ENCODE measurements around the gene JMJD6.

Gene JMJD6

DNA sequence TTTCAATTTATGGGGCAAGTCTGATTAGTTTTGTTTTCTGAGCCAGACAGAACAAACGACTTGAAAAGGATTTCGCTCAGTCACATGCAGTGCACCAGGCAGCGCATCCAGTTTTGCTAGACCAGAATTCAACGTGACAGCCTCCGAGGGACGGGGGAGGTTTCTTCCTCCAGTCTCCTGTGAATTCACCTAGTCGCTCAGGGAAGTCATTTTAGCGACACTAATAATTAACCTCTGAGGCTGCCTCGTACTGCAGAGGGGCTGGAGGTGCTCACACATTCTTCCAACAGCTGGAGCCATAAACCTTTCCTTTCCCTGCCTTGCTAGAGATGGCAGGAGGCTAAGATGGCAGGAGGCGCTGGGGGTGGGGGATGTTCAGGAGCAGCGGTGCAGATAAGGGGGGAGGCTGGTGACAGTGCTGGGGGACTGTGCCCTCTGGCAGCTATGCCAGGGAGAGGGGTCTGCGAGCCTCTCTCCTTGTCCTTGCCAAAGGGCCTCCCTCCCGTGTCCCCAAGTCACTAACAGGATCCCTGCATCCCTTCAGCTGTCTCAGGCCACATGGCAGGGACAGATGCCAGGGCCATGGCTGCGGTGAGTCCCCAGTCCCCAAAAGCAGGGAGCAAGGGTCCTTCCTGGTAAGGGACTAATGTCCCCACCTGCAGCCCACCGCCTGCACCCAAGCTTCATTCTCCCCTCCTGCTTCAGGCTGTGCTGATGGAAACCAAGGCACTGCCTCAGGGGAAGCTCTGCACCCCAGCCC, 39.7 kb downstream of the JMJD6 start:
- Histone ChIP-seq H3K27ac (no peak overlapping the region), H3K4me3 (ENCODE audit: low read depth, low read length) (no peak overlapping the region), H3K9me3 (ENCODE audit: severe bottlenecking) (no peaks in the 10 kb centered on the region), H3K27me3 (ENCODE audit: insufficient read depth, low read depth, severe bottlenecking) (no peaks in the 10 kb centered on the region), H3K36me3 (peaks cover 55% of the 10 kb centered on the region)
- DNase-seq = no peak
- TF ChIP-seq, protein P1, sequence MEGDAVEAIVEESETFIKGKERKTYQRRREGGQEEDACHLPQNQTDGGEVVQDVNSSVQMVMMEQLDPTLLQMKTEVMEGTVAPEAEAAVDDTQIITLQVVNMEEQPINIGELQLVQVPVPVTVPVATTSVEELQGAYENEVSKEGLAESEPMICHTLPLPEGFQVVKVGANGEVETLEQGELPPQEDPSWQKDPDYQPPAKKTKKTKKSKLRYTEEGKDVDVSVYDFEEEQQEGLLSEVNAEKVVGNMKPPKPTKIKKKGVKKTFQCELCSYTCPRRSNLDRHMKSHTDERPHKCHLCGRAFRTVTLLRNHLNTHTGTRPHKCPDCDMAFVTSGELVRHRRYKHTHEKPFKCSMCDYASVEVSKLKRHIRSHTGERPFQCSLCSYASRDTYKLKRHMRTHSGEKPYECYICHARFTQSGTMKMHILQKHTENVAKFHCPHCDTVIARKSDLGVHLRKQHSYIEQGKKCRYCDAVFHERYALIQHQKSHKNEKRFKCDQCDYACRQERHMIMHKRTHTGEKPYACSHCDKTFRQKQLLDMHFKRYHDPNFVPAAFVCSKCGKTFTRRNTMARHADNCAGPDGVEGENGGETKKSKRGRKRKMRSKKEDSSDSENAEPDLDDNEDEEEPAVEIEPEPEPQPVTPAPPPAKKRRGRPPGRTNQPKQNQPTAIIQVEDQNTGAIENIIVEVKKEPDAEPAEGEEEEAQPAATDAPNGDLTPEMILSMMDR (IDR thresholded peaks at IDR 0.05; ENCODE audit: low read depth, low read length) = no peak

DNA sequence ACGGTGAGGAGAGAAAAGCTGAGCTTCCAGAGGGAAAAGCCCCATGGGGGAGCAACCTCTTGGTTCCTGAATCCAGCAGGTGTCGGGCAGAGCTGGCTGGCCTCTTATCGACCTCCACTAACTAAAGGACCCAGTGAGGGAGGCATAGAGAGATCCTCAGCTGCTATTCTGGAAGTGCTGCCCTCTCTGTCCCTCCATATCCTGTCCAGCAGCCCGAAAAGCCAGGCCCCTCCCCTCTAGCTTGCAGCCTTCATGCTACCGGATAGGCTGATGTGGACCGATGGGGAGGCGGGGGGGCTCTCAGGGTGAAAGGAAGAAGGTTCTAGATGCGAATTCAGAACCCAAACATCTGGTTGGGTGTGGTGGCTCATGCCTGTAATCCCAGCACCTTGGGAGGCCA, 40.6 kb downstream of the JMJD6 start:
- H3K27ac ChIP-seq = no peak overlapping the region
- H3K4me3 ChIP-seq (ENCODE audit: low read depth, low read length) = no peak overlapping the region
- no peak for DNase-seq
- peaks cover 58% of the 10 kb centered on the region for H3K36me3 ChIP-seq
- H3K27me3 ChIP-seq (ENCODE audit: insufficient read depth, low read depth, severe bottlenecking) = no peaks in the 10 kb centered on the region
- TF ChIP-seq, protein P1 (IDR thresholded peaks at IDR 0.05; ENCODE audit: low read depth, low read length) = no peak
- no peaks in the 10 kb centered on the region for H3K9me3 ChIP-seq (ENCODE audit: severe bottlenecking)

DNA sequence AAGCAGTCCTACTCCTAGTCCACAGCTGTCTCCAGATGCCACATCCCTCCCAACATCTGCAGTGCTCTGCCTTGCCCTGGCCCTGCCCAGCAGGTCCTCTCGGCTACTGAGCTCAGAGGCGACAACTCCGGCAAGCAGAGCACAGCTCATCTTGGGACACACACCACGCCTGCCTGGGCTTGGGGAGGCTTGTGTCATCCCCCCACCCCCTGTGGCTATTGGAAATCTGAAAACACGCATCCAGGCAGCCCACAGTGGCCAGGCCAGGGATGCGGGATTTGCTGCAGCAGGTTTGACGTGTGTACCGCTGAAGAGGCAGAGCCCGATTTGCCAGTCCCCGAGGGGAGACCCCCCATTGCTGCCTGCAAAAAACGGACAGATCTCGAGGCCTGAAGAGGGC, 41.0 kb downstream of the JMJD6 start:
- no peaks in the 10 kb centered on the region for H3K27me3 ChIP-seq (ENCODE audit: insufficient read depth, low read depth, severe bottlenecking)
- no peak overlapping the region for H3K4me3 ChIP-seq (ENCODE audit: low read depth, low read length)
- no peaks in the 10 kb centered on the region for H3K9me3 ChIP-seq (ENCODE audit: severe bottlenecking)
- H3K36me3 ChIP-seq = peaks cover 61% of the 10 kb centered on the region
- H3K27ac ChIP-seq = no peak overlapping the region
- TF ChIP-seq, protein P1 (IDR thresholded peaks at IDR 0.05; ENCODE audit: low read depth, low read length) = no peak
- no peak for DNase-seq

DNA sequence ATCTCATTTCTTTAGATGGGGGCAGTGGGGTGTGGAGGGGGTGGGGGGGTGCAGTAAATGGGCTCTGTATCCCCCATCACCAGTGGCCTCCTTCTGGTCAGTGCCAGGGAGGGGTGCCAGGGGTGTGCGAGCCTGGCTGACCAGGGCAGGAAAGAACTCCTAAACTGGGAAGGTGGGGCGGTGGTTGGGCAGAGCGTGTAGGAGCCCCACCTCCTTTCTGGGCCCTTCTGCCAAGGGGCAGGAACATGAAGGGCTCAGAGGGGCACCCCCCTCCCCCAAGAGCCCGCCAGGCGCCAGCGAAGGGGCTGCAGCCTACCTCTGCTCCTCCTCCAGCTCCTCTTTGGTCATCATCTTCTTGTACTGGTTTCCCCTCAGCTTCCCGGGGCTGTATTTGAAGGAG, 41.6 kb downstream of the JMJD6 start:
- Histone ChIP-seq H3K36me3 (peaks cover 61% of the 10 kb centered on the region), H3K27ac (no peak overlapping the region), H3K27me3 (ENCODE audit: insufficient read depth, low read depth, severe bottlenecking) (no peaks in the 10 kb centered on the region), H3K9me3 (ENCODE audit: severe bottlenecking) (no peaks in the 10 kb centered on the region), H3K4me3 (ENCODE audit: low read depth, low read length) (no peak overlapping the region)
- DNase-seq = no peak
- TF ChIP-seq, protein P1 (IDR thresholded peaks at IDR 0.05; ENCODE audit: low read depth, low read length) = no peak

DNA sequence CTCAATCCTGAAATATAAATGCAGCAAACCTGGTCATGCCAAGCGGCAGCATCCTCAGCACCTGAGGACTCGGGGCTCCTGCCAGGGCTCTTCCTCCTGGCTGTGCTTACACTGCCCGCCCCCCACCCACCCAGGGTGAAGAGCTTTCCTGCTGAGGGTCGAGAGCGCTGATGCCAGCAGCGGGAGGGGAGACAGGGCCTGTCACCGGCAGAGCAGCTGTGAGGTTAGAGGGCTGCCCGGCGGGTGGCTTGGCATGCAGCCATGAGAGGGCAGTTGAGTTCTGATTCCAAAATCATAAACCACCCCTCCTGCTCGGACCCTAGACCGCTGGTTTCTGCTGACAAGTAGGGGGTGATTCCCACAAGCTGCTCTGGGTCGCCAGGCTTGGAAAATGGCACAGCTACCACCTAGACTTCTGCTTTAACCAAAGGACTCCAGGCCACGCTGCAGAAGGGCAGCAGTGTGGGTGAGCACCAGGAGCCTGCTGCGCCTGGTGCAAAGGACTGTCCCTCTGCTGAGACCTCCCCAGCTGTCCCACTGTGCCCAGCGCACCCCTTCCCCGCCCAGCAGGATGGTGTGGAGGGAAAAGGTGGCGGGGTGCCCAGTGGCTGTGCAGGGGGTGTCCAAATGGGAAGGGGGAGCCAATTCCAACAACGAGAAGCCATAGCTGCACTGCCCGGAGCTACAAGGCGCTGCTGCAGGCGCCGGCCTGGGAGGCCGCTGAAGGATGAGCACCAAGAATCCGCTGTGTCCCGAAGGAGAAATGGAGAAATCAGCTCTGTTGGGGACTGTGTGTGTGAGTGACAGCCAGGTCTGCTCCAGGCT, 42.3 kb downstream of the JMJD6 start:
- DNase-seq = no peak
- peaks cover 63% of the 10 kb centered on the region for H3K36me3 ChIP-seq
- no peaks in the 10 kb centered on the region for H3K9me3 ChIP-seq (ENCODE audit: severe bottlenecking)
- 0 out of 2 replicates have a peak overlapping the region, but pooled peaks have one; percentile 15 for H3K27ac ChIP-seq
- H3K4me3 ChIP-seq (ENCODE audit: low read depth, low read length) = no peak overlapping the region
- TF ChIP-seq, protein P1 (IDR thresholded peaks at IDR 0.05; ENCODE audit: low read depth, low read length) = no peak
- no peaks in the 10 kb centered on the region for H3K27me3 ChIP-seq (ENCODE audit: insufficient read depth, low read depth, severe bottlenecking)

Measured in WERI-Rb-1 (cell line).